T-helper 2 cell treated with Interferon-gamma antibody and Interleukin-4, amounts not matched to agents 100 ng/mL and 5 ng/mL, for 36 hours (primary cell): ENCODE results near the gene RINT1. TPM values are rescaled to one million over a fixed set of nuclear protein-coding genes. Genes with fewer than 3 reads are reported as not detected.
"Not testable (repeated sequence)": the region's sequence is repeated elsewhere in the genome, so short reads cannot be mapped to it uniquely, and the experiment has no call there.

Source experiments
- intact Hi-C: fragments of 100-400 bp; cut with micrococcal nuclease; formaldehyde crosslinking; loops from one replicate; pipeline ENCODE4 v1.15.1; 2023
- total RNA-seq: library from RNA; stranded (reverse); gene quantifications from 2 replicates; pipeline ENCODE4 v1.2.3, GENCODE V29; 2022

The RINT1 gene
- total RNA-seq, 1 donor from 2014 or later = 22.6 TPM

- intact Hi-C loops = no loop called here
Measured at GRCh38 chr7:105596866-105597265, 64.9 kb downstream of the RINT1 start.

GRCh38 chr7:105599080-105599479 lies 67.1 kb downstream of the RINT1 start:
- intact Hi-C loops = not testable (repeated sequence)

- intact Hi-C loops = no loop called here
Measured at GRCh38 chr7:105599551-105599950, 67.5 kb downstream of the RINT1 start.

DNA sequence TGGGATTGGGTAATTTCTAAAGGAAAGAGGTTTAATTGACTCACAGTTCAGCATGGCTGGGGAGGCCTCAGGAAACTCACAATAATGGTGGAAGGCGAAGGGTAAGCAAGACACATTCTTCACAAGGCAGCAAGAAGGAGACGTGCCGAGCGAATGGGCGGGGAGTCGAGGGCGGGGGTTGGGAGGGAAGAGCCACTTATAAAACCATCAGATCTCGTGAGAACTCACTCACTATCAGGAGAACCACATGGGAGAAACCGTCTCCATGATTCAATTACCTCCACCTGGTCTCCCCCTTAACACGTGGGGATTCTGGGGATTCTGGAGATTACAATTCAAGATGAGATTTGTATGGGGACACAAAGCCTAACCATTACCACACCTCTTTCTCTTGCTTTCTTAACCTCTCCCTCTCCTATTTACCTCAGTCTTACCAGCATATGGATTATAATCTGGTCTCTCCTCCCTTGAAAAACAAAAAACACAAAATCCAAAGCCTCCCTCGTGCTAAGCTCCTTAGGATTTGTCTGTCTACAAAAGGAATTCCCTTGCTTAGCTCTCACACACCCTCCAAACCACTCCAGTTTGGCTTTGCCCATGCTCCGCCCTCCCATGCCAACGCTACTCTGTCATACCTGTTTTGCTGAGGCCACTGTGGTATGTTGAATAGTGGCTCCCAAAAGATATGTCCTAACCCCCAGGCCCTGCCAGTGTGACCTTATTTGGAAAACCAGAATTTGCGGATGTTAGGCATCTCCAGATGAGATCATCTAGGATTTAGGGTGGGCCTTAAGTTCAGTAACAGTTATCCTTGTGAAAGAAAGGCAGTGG lies 68.9 kb downstream of the RINT1 start:
- intact Hi-C loops = no loop called here

DNA sequence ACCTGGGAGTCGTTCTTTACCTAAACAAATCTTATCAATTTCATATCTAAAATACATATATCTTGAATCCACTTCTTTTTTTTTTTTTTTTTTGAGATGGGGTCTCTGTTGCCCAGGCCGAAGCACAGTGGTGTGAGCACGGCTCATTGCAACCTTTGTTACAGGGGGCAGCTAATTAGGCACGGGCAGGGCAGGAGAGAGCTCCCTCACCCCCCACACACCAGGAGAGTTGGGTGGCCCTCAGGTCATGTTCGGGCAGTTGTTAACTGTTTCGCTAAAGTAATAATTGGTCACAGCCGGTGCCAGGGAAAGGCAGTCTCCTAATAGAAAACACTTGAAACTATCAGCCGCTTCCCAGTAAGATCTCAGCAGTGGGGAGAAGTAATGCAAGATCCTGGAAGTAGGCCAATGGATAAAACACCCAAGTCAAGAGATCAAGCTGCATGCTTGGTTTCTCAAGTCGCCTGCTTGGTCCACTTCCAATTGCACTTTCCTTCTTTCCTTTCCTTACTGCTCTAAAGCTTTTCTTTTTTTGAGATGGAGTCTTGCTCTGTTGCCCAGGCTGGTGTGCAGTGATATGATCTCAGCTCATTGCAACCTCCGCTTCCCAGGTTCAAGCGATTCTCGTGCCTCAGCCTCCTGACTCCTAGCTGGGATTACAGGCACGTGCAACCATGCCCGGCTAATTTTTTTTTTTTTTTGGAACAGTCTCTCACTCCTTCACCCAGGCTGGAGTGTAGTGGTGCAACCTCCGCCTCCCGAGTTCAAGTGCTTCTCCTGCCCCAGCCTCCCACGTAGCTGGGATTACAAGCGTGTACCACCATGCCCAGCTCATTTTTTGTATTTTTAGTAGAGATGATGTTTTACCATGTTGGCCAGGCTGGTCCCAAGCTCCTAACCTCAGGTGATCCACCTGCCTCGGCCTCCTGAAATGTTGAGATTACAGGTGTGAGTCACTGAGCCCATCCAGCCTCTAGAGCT lies 70.6 kb downstream of the RINT1 start:
- intact Hi-C loops = no loop called here

DNA sequence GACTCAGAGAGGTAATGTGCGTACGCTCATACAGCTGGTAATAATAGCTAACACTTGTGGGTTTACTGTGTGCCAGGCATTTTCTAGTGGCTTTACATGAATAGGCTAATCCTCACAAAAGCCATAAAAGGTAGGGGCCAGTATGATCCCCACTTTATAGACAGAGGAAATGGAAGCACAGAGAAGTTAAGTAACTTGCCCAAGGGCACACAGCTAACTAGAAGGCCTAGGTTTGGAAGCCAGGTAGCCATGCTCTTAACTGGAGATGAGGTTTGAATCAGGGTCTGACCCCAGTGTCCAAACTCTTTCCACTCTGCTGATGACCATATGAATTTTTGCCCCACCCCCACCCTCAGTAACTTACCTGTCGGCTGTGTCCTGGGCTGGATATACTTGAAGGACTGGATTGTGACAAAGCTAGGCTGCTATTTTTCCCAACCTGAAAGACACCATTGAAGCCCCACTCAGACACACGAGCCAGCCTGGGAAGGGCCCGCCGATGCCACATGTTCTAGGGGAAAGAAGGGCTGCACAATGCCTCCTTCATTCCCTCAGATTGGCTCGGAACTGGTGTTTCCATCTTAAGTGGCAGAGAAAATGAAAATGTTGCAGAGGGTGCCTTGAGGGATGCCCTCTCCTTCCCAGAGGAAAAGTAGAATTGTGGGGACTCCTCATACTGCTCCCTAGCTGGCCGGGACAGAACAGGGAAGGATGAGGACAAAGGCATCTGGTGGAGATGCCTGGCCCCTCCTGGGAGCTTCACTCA lies 78.3 kb downstream of the RINT1 start:
- intact Hi-C loops = no loop called here

DNA sequence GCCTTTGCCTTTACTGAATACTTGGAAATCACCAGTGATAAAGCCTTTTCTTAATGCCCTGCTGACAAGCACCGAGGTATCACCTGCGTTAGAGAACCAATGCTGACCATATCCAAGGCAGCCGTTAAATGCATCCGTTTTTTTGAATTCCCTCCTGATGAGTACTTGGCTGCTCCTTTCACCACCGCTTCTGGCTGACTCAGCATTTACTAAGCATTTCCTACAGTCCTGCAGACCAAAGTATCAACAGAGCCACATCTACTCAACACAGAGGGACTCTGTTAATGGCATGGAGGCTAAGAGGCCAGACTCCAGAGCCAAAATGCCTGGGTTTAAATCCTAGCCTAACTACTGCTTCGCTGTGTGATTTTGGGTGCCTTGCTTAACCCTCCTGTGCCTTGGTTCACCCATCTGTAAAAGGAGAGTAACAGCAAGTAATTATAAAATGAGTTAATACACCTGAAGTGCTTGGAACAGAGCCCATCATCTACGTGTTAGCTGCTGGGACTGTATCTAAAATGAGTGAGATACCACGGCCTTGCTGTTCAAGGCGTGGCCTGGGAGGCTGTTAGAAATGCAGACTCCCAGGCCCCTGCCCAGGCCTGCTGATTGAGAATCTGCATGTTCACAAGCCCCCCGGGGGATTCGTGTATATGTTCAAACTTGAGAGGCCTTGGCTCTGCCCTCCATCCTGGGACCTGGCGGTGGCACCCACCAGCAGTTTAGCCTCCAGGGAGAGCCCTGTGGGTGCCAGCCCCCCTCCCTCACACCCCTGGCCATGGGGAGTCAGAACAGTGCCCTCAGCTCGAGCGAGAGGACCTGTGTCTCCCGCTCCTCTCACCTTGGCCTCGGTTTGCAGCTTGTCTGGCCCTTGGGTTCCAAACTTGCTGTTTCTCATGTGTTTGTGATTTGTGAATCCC lies 80.1 kb downstream of the RINT1 start:
- intact Hi-C loops = no loop called here

DNA sequence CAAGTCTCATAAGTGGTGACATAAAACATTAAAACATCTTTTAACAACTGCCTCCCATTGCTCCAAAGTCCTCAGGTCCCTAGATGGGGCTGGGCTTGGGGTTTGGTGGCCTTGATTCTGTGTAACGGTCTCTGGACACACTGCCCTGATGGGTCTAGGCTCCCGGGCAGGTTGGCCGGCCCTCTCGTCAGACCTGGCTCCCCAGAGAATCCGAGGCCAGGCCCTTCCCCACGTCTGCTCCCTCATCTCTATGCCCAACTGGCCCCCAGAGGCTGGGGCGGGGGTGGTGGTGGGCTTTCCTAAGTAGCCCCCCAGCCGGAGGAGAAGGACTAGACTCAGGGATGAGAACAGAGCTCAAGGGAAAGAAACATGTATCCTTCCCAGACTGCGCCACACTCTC lies 80.8 kb downstream of the RINT1 start:
- intact Hi-C loops = no loop called here

GRCh38 chr7:105613611-105614330 lies 81.8 kb downstream of the RINT1 start:
- intact Hi-C loops = no loop called here

- intact Hi-C loops = no loop called here
Measured at GRCh38 chr7:105614341-105614840, 82.4 kb downstream of the RINT1 start.

Other genes starting within 250 kb of the RINT1 start
- gene SRPK2, start 143.3 kb upstream of the RINT1 start, total RNA-seq = 46.3 and 47.5 TPM in 2 replicates
- 17.4 and 18.0 TPM in 2 replicates for gene PUS7, start 9.9 kb upstream of the RINT1 start, total RNA-seq
- gene EFCAB10, start 49.3 kb downstream of the RINT1 start, total RNA-seq = not detected in 2 replicates